ENCODE measurements around the gene TMEM184A. TPM values are rescaled to one million over a fixed set of nuclear protein-coding genes. Genes with fewer than 3 reads are reported as not detected.
"Not testable (repeated sequence)": the region's sequence is repeated elsewhere in the genome, so short reads cannot be mapped to it uniquely, and the experiment has no call there.

Gene TMEM184A
- total and polyA plus RNA-seq, 2 of the 13 experiments (the other 11 are each of a cell fraction or from before 2014, with no cell fraction given), result 9.5 to 20.4 TPM

DNA sequence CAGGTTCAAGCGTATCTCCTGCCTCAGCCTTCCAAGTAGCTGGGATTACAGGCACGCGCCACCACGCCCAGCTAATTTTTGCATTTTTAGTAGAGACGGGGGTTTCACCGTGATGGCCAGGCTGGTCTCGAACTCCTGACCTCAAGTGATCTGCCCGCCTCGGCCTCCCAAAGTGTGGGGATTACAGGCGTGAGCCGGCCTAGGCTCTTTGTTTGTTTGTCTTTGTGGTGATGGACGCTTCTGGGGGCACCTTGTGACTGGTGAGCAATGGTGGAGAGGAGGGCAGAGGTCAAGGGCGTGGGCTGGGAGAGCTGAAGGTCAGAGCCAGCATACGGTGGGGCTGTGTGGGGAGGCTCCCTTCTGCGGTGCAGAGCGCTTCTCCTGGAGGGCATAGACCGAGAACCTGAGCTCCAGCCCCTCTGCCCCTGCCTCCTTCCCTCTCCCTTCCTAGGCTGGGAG is 40.5 kb downstream of the TMEM184A start (continued):
- TF ChIP-seq, protein P1, sequence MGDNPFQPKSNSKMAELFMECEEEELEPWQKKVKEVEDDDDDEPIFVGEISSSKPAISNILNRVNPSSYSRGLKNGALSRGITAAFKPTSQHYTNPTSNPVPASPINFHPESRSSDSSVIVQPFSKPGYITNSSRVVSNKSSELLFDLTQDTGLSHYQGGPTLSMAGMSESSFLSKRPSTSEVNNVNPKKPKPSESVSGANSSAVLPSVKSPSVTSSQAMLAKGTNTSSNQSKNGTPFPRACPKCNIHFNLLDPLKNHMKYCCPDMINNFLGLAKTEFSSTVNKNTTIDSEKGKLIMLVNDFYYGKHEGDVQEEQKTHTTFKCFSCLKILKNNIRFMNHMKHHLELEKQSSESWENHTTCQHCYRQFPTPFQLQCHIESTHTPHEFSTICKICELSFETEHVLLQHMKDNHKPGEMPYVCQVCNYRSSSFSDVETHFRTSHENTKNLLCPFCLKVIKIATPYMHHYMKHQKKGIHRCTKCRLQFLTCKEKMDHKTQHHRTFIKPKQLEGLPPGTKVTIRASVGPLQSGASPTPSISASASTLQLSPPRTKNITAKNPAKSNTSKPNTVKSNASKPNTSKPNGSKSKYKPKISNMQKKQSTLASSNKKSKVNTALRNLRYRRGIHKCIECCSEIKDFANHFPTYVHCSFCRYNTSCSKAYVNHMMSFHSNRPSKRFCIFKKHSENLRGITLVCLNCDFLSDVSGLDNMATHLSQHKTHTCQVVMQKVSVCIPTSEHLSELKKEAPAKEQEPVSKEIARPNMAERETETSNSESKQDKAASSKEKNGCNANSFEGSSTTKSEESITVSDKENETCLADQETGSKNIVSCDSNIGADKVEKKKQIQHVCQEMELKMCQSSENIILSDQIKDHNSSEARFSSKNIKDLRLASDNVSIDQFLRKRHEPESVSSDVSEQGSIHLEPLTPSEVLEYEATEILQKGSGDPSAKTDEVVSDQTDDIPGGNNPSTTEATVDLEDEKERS (CRISPR knock-in tag; IDR thresholded peaks at IDR 0.05), result 0 out of 2 replicates have a peak, but pooled peaks have one; percentile 58
- TF ChIP-seq HNF4A (CRISPR knock-in tag; IDR thresholded peaks at IDR 0.05) (peak; percentile 83), BORCS8-MEF2B (CRISPR knock-in tag; IDR thresholded peaks at IDR 0.05) (peak; percentile 42; the same call in 1 of the 2 replicates), TBX2 (CRISPR knock-in tag; IDR thresholded peaks at IDR 0.05; ENCODE audit: borderline replicate concordance) (peak; percentile 54; the same call in 1 of the 2 replicates), NCOR1 (IDR thresholded peaks at IDR 0.05; ENCODE audit: borderline replicate concordance, low read length) (peak; percentile 62; the same call in 1 of the 2 replicates), ZMYM2 (CRISPR knock-in tag; IDR thresholded peaks at IDR 0.05) (peak; percentile 98), LCORL (CRISPR knock-in tag; IDR thresholded peaks at IDR 0.05) (peak; percentile 76; the same call in 1 of the 2 replicates), ZNF614 (CRISPR knock-in tag; IDR thresholded peaks at IDR 0.05; ENCODE audit: borderline replicate concordance) (peak; percentile 50; the same call in 1 of the 2 replicates), SPEN (CRISPR knock-in tag; IDR thresholded peaks at IDR 0.05; ENCODE audit: low read depth) (peak; percentile 62), GATAD2A (CRISPR knock-in tag; IDR thresholded peaks at IDR 0.05) (peak; percentile 75), NR2F6 (IDR thresholded peaks at IDR 0.05) (peak; percentile 96), NR2F6 (CRISPR knock-in tag; IDR thresholded peaks at IDR 0.05) (peak; percentile 99), NCOA2 (CRISPR knock-in tag; IDR thresholded peaks at IDR 0.05) (peak; percentile 56; the same call in 1 of the 2 replicates), TCF12 (CRISPR knock-in tag; IDR thresholded peaks at IDR 0.05) (0 out of 2 replicates have a peak, but pooled peaks have one; percentile 33), MAZ (IDR thresholded peaks at IDR 0.05; ENCODE audit: borderline replicate concordance, low read depth, low read length) (0 out of 2 replicates have a peak, but pooled peaks have one; percentile 37), ZNF121 (CRISPR knock-in tag; IDR thresholded peaks at IDR 0.05) (peak; percentile 24; the same call in 1 of the 2 replicates), SP1 (CRISPR knock-in tag; IDR thresholded peaks at IDR 0.05) (0 out of 2 replicates have a peak, but pooled peaks have one; percentile 17)
- TF ChIP-seq, protein P2, sequence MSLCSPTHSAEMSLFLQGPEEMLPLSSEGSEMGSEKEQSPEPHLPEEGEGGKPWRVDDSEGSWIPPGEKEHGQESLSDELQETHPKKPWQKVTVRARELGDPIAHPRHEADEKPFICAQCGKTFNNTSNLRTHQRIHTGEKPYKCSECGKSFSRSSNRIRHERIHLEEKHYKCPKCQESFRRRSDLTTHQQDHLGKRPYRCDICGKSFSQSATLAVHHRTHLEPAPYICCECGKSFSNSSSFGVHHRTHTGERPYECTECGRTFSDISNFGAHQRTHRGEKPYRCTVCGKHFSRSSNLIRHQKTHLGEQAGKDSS (CRISPR knock-in tag; IDR thresholded peaks at IDR 0.05; ENCODE audit: borderline replicate concordance, low read depth), result peak; percentile 38; the same call in 1 of the 2 replicates
- TF ChIP-seq, protein P3, sequence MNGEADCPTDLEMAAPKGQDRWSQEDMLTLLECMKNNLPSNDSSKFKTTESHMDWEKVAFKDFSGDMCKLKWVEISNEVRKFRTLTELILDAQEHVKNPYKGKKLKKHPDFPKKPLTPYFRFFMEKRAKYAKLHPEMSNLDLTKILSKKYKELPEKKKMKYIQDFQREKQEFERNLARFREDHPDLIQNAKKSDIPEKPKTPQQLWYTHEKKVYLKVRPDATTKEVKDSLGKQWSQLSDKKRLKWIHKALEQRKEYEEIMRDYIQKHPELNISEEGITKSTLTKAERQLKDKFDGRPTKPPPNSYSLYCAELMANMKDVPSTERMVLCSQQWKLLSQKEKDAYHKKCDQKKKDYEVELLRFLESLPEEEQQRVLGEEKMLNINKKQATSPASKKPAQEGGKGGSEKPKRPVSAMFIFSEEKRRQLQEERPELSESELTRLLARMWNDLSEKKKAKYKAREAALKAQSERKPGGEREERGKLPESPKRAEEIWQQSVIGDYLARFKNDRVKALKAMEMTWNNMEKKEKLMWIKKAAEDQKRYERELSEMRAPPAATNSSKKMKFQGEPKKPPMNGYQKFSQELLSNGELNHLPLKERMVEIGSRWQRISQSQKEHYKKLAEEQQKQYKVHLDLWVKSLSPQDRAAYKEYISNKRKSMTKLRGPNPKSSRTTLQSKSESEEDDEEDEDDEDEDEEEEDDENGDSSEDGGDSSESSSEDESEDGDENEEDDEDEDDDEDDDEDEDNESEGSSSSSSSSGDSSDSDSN (CRISPR knock-in tag; IDR thresholded peaks at IDR 0.05), result peak; percentile 56; the same call in 1 of the 2 replicates
- TF ChIP-seq LCORL (IDR thresholded peaks at IDR 0.05); TCF12 (IDR thresholded peaks at IDR 0.05); MAZ (CRISPR knock-in tag; IDR thresholded peaks at IDR 0.05; ENCODE audit: low read depth); SP1 (IDR thresholded peaks at IDR 0.05): not testable (repeated sequence)

All from HepG2 (cell line).